Adrenal gland (tissue), 12 donors: ENCODE data around the gene ACOX3. TPM values are rescaled to one million over a fixed set of nuclear protein-coding genes. Genes with fewer than 3 reads are reported as not detected.

Experiments used
- DNase-seq, 7 donors: peaks; one replicate each; pipeline ENCODE4 v3.0.0-alpha.2; 2019 to 2020
- H3K27ac ChIP-seq, 5 donors: fragments of 200-600 bp; sonication (generic) in 4 of 5; 1 replicate in 3 of 5; 2 replicates in 2 of 5; pipeline versions ENCODE4 v1.5.1 to v1.8.0; 2016 to 2020; ENCODE audit warnings: mild to moderate bottlenecking in 1 of 5
- H3K27me3 ChIP-seq: fragments of 200-600 bp; 2 replicates; pipeline ENCODE4 v1.8.0; 2021
- H3K36me3 ChIP-seq, 2 donors: fragments of 200-600 bp; replicated peaks in 1 of 2; 1 replicate in 1 of 2; 2 replicates in 1 of 2; pipeline versions ENCODE4 v1.5.1 to v1.8.0; 2018 to 2022
- H3K4me1 ChIP-seq, 2 donors: fragments of 200-600 bp; replicated peaks in 1 of 2; 1 replicate in 1 of 2; 2 replicates in 1 of 2; pipeline versions ENCODE4 v1.5.1 to v1.8.0; 2018 to 2021
- H3K4me3 ChIP-seq, 4 donors: fragments of 200-600 bp; sonication (generic) in 3 of 4; one replicate each; pipeline ENCODE4 v1.5.1; 2016 to 2018
- H3K9me3 ChIP-seq, 3 donors: fragments of 200-600 bp; sonication (generic) in 1 of 3; replicated peaks in 1 of 3; 1 replicate in 2 of 3; 2 replicates in 1 of 3; pipeline versions ENCODE4 v1.5.1 to v1.8.0; 2016 to 2021
- POLR2A ChIP-seq, 2 donors: fragments of 450-650 bp; IDR thresholded peaks; one replicate each; pipeline ENCODE4 v1.6.1; 2017; ENCODE audit warnings: antibody characterized with exemption in 2 of 2, mild to moderate bottlenecking in 2 of 2, moderate library complexity in 1 of 2
- WGBS, 4 donors: extraction: QIAGEN DNeasy Blood & Tissue Kit in 2 of 4; methylation state at CpG; one replicate each; pipeline versions ENCODE4 v1.1.5 to v1.1.7; 2013 to 2017; 5-methylcytosine and 5-hydroxymethylcytosine counted together
- intact Hi-C, 2 donors: fragments of 100-400 bp; cut with DNase I; formaldehyde crosslinking; loops; one replicate each; pipeline versions ENCODE4 v1.14.1 to v1.15.0; 2022 to 2023
- polyA plus RNA-seq, 3 donors: library from polyadenylated mRNA; stranded (reverse); fragments of 200-250 nt in 2 of 3; fragments of 350-450 nt in 1 of 3; fragmentation: Illumina TruSeq in 1 of 3; extraction: RNeasy Lipid Tissue Mini Kit (QIAGEN cat#74804) in 1 of 3; gene quantifications; one replicate each; pipeline ENCODE4 v1.2.3, GENCODE V29; 2013 to 2014
- total RNA-seq, 9 donors: library from RNA; depleted of rRNA in 4 of 9; stranded (reverse); fragments of >200 nt in 4 of 9; fragments of 120-200 nt in 1 of 9; fragmentation: NEBNext Ultra II Directional in 1 of 9; extraction: Animal tissue kit (Norgen Biotek cat#: 25700) in 1 of 9; gene quantifications; one replicate each; pipeline versions ENCODE4 v1.1.0 to v1.2.4, GENCODE V29; 2013 to 2023
- TF ChIP-seq, protein P1 (sequence below), 6 experiments: fragments of 450-650 bp in 4 of 6; fragments of 200-600 bp in 2 of 6; sonication (generic) in 1 of 6; IDR thresholded peaks; 1 replicate in 5 of 6; 2 replicates in 1 of 6; pipeline versions ENCODE4 v1.5.1 to v1.8.0; 2016 to 2021; ENCODE audit warnings: antibody characterized with exemption in 6 of 6, mild to moderate bottlenecking in 2 of 6, moderate library complexity in 1 of 6
- donor health status: healthy with polysubstance abuse.
- donor health status: Bipolar disorder and iron deficiency.
- donor health status: DM: yes; HTN: yes; CAD: no.
- donor health status: DM: no; HTN: no; CAD: no.
- donor health status: DM: no; HTN: no; CAD: no.
- donor health status: DM: yes; HTN: yes; CAD: no.

ACOX3 gene
- total and polyA plus RNA-seq, 12 donors, result 10.4 to 44.2 (median 26.3) TPM

DNA sequence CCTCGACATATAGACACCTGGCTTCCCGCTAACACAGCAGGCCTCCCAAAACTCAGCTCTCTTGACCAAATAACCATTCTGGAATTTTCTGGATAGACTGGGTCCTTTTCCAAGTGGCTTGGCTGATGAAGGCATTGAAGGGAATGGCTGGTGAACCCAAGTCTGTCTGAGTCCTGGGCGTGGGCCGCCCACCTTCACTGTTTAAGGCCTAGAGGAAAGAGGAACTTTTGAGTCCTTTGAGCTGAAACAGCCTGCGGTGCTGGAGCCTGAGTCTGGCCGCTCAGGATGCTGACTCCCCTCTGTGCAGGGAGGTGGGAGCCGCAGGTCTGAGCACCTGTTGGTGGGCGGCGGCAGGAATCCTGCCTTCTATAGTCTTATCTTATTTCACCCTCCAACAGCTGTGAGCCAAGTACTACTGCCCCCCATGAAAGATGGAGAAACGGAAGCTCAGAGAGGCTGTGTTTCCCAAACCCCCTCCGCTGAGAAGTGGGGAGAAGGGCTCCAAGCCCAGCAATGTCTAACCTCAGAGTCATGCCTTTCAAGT is 23.4 kb downstream of the ACOX3 start:
- Histone ChIP-seq H3K27ac (no peak overlapping the region), H3K4me1 (no peaks in the 10 kb centered on the region), H3K4me3 (no peak overlapping the region), H3K27me3 (no peaks in the 10 kb centered on the region), H3K36me3 (peaks cover 0 to 24% of the 10 kb centered on the region in 2 donors), H3K9me3 (no peaks in the 10 kb centered on the region)
- DNase-seq, result no peak
- intact Hi-C loops, result no loop called here
- WGBS, 4 donors, result 80 to 88% (median 83%) methylated on average over 11 of the region's 11 CpGs
- TF ChIP-seq, protein P1, sequence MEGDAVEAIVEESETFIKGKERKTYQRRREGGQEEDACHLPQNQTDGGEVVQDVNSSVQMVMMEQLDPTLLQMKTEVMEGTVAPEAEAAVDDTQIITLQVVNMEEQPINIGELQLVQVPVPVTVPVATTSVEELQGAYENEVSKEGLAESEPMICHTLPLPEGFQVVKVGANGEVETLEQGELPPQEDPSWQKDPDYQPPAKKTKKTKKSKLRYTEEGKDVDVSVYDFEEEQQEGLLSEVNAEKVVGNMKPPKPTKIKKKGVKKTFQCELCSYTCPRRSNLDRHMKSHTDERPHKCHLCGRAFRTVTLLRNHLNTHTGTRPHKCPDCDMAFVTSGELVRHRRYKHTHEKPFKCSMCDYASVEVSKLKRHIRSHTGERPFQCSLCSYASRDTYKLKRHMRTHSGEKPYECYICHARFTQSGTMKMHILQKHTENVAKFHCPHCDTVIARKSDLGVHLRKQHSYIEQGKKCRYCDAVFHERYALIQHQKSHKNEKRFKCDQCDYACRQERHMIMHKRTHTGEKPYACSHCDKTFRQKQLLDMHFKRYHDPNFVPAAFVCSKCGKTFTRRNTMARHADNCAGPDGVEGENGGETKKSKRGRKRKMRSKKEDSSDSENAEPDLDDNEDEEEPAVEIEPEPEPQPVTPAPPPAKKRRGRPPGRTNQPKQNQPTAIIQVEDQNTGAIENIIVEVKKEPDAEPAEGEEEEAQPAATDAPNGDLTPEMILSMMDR (IDR thresholded peaks at IDR 0.05), result no peak
- no peak for TF ChIP-seq POLR2A (IDR thresholded peaks at IDR 0.05)

- TF ChIP-seq, protein P1 (IDR thresholded peaks at IDR 0.05), result no peak
- no peak for TF ChIP-seq POLR2A (IDR thresholded peaks at IDR 0.05)
- Histone ChIP-seq H3K27ac (no peak overlapping the region), H3K27me3 (no peaks in the 10 kb centered on the region), H3K4me1 (no peaks in the 10 kb centered on the region), H3K9me3 (no peaks in the 10 kb centered on the region), H3K36me3 (peaks cover 0 to 29% of the 10 kb centered on the region in 2 donors), H3K4me3 (no peak overlapping the region)
- intact Hi-C loops, result no loop called here
- WGBS, 4 donors, result 81 to 100% (median 88%) methylated on average over 1 to 2 of the region's 2 CpGs
- no peak for DNase-seq
Observed at GRCh38 chr4:8414377-8414776, 26.1 kb downstream of the ACOX3 start.

DNA sequence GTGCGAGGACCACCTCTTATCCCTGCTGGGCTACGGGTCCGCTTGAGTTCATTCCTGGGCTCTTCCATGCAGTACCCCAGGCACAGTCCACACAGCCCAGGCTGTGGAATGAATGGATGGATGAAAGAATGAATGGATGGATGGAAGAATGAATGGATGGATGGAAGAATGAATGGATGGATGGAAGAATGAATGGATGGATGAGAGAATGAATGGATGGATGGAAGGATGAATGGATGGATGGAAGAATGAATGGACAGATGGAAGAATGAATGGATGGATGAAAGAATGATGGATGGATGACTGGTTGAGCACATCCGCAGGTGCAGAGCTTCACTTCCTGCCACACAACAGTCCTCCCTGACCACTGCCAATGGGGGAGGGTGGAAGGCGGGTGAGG is 28.2 kb downstream of the ACOX3 start:
- intact Hi-C loops, result no loop called here
- Histone ChIP-seq H3K4me3 (no peak overlapping the region), H3K36me3 (peaks cover 0 to 35% of the 10 kb centered on the region in 2 donors), H3K9me3 (no peaks in the 10 kb centered on the region), H3K27me3 (no peaks in the 10 kb centered on the region), H3K27ac (no peak overlapping the region), H3K4me1 (no peaks in the 10 kb centered on the region)
- 91 to 98% (median 95%) methylated on average over 5 of the region's 5 CpGs for WGBS, 4 donors
- DNase-seq, result no peak
- TF ChIP-seq, protein P1 (IDR thresholded peaks at IDR 0.05), result no peak
- no peak for TF ChIP-seq POLR2A (IDR thresholded peaks at IDR 0.05)

DNA sequence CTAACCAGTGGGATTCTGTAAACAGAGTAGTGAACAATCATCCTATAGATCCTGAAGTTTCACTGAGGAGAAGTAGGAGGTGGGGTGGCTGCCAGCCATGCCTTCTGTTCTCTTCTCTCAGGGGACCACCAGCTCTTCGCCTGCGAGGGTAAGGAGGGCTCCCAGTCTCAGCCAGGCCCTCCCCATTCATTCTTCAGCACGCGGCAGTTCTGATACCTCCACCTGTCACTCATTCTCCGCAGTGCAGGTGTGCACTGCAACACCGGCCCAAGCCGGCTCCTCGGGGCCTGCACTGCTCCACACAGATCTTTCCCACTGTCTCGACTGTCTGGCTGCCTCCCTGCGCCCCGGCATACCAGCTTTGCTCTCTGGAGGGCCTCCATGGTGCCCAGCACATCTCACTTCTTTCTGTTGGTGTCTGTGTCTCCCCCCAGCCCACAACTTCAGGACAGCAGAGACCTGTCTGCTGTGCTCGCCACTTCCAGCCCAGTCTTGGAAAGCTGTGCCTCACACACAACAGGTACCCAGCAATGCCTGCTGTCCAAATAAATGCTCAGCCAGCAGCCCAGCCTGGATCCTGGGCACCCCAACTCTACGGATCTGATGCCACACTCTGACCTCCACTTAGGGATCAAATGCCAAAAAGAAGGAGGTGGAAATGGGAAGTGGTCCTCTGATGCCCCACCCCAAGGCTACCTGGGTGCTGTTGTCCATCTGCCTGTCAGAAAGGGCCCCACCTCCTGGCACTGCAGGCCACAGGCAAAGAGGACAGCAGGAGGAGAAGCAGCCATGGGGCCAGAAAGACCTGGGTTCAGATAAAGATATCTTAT is 29.0 kb downstream of the ACOX3 start:
- H3K36me3 ChIP-seq, result peaks cover 0 to 35% of the 10 kb centered on the region in 2 donors
- no peaks in the 10 kb centered on the region for H3K9me3 ChIP-seq
- TF ChIP-seq, protein P1 (IDR thresholded peaks at IDR 0.05), result no peak
- no peak for TF ChIP-seq POLR2A (IDR thresholded peaks at IDR 0.05)
- H3K27me3 ChIP-seq, result no peaks in the 10 kb centered on the region
- H3K4me1 ChIP-seq, result no peaks in the 10 kb centered on the region
- intact Hi-C loops, result no loop called here
- H3K4me3 ChIP-seq, result no peak overlapping the region
- DNase-seq, result no peak
- WGBS, 4 donors, result 88 to 96% (median 93%) methylated on average over 12 to 13 of the region's 13 CpGs
- no peak overlapping the region for H3K27ac ChIP-seq
